ENCODE measurements around the gene RPS16. TPM values are rescaled to one million over a fixed set of nuclear protein-coding genes. Genes with fewer than 3 reads are reported as not detected.

RPS16 gene
- total RNA-seq = 75.3 and 94.3 TPM in 2 replicates

GRCh38 chr19:39435499-39436349, at the start of gene RPS16:
RPS16 (minus strand) TSS chr19:39435949; CDS start chr19:39435895, 54 bp downstream.
- peaks cover 19% of the 10 kb centered on the region for H3K36me3 ChIP-seq (ENCODE audit: control insufficient read depth, insufficient read depth, low read length)
- no peak for TF ChIP-seq CTCF (IDR thresholded peaks at IDR 0.05; ENCODE audit: insufficient read depth, low read length, severe bottlenecking)
- H3K4me3 ChIP-seq (ENCODE audit: low read depth, low read length) = peak within 1 kb of the TSS; percentile 96
- H3K27me3 ChIP-seq (ENCODE audit: control insufficient read depth, insufficient read depth, low read length) = no peaks in the 10 kb centered on the region
- FAIRE-seq (no peak), DNase-seq (ENCODE audit: low read depth) (peak; percentile 84)

GRCh38 chr19:39483141-39483540, 47.4 kb upstream of the RPS16 start:
- Histone ChIP-seq H3K4me3 (ENCODE audit: low read depth, low read length) (no peak overlapping the region), H3K27me3 (ENCODE audit: control insufficient read depth, insufficient read depth, low read length) (no peaks in the 10 kb centered on the region), H3K36me3 (ENCODE audit: control insufficient read depth, insufficient read depth, low read length) (peaks cover 24% of the 10 kb centered on the region)
- TF ChIP-seq CTCF (IDR thresholded peaks at IDR 0.05; ENCODE audit: insufficient read depth, low read length, severe bottlenecking) = no peak
- FAIRE-seq = no peak
- no peak for DNase-seq (ENCODE audit: low read depth)

- no peak for DNase-seq (ENCODE audit: low read depth)
- no peaks in the 10 kb centered on the region for H3K27me3 ChIP-seq (ENCODE audit: control insufficient read depth, insufficient read depth, low read length)
- H3K36me3 ChIP-seq (ENCODE audit: control insufficient read depth, insufficient read depth, low read length) = peaks cover 18% of the 10 kb centered on the region
- H3K4me3 ChIP-seq (ENCODE audit: low read depth, low read length) = peak overlapping the region; percentile 69
- no peak for TF ChIP-seq CTCF (IDR thresholded peaks at IDR 0.05; ENCODE audit: insufficient read depth, low read length, severe bottlenecking)
- FAIRE-seq = no peak
Observed at GRCh38 chr19:39481676-39482075, 45.9 kb upstream of the RPS16 start.

- Histone ChIP-seq H3K36me3 (ENCODE audit: control insufficient read depth, insufficient read depth, low read length) (peaks cover 16% of the 10 kb centered on the region), H3K4me3 (ENCODE audit: low read depth, low read length) (peak overlapping the region; percentile 69), H3K27me3 (ENCODE audit: control insufficient read depth, insufficient read depth, low read length) (no peaks in the 10 kb centered on the region)
- peak; percentile 5 for DNase-seq (ENCODE audit: low read depth)
- FAIRE-seq = no peak
- no peak for TF ChIP-seq CTCF (IDR thresholded peaks at IDR 0.05; ENCODE audit: insufficient read depth, low read length, severe bottlenecking)
Observed at GRCh38 chr19:39481229-39481545, 45.4 kb upstream of the RPS16 start.

GRCh38 chr19:39480337-39481228, 44.8 kb upstream of the RPS16 start, which contains the start of gene TIMM50:
TIMM50 (plus strand) TSS chr19:39480838; CDS start chr19:39480854, 16 bp downstream.
- H3K36me3 ChIP-seq (ENCODE audit: control insufficient read depth, insufficient read depth, low read length) = peaks cover 18% of the 10 kb centered on the region
- FAIRE-seq (no peak), DNase-seq (ENCODE audit: low read depth) (peak; percentile 82)
- no peak for TF ChIP-seq CTCF (IDR thresholded peaks at IDR 0.05; ENCODE audit: insufficient read depth, low read length, severe bottlenecking)
- peak within 1 kb of the TSS; percentile 69 for H3K4me3 ChIP-seq (ENCODE audit: low read depth, low read length)
- H3K27me3 ChIP-seq (ENCODE audit: control insufficient read depth, insufficient read depth, low read length) = no peaks in the 10 kb centered on the region
